Erythroblast (primary cell): ENCODE data around the gene PARD3.

ENCODE experiments used
- GATA1 ChIP-seq: IDR thresholded peaks from 2 replicates; pipeline ENCODE4 v1.6.1; 2011; ENCODE audit warnings: low read depth, mild to moderate bottlenecking, control low read depth, low read length, moderate library complexity
- POLR2A ChIP-seq: IDR thresholded peaks from 2 replicates; pipeline ENCODE4 v1.6.1; 2011; ENCODE audit warnings: mild to moderate bottlenecking, low read length

GRCh38 chr10:34739915-34740314, 75.2 kb downstream of the PARD3 start:
- TF ChIP-seq POLR2A (no peak), GATA1 (no peak)
